GM12878 (cell line): ENCODE measurements around the gene C20orf202. TPM values are rescaled to one million over a fixed set of nuclear protein-coding genes. Genes with fewer than 3 reads are reported as not detected.

Experiments
- ATAC-seq: fragments of 200-7000 bp; cut with Tn5 transposase; 3 replicates; pipeline ENCODE4 v1.9.1; 2020; ENCODE audit warnings: mild to moderate bottlenecking, moderate library complexity
- BruUV-seq: library from RNA; stranded (reverse); fragments of 400-500 nt; replicated peaks from 2 replicates; lab custom pipeline; 2021; lab: Mats Ljungman, UMichigan
- CTCF ChIA-PET: fragments of 300-600 bp; sonication (Branson Sonifier 250); formaldehyde crosslinking; extraction: SDS; loops from one replicate; lab custom pipeline; 2021; ENCODE audit warnings: inconsistent platforms; lab: Yijun Ruan, JAX
- POLR2A ChIA-PET: fragments of 350-600 bp; formaldehyde crosslinking; extraction: SDS; loops from one replicate; lab custom pipeline; 2021; ENCODE audit warnings: inconsistent platforms; lab: Charles Lee
- RAD21 ChIA-PET: fragments of 300-600 bp; sonication (Branson Sonifier 250); formaldehyde crosslinking; loops from one replicate; lab custom pipeline; 2023; ENCODE audit warnings: antibody characterized with exemption; ENCODE audit not compliant: unreplicated experiment; lab: Charles Lee
- SMC1A ChIA-PET: fragments of 300-600 bp; sonication (Branson Sonifier 250); formaldehyde crosslinking; loops from one replicate; lab custom pipeline; 2023; ENCODE audit not compliant: unreplicated experiment, uncharacterized antibody; lab: Charles Lee
- DNase-seq: peaks from one replicate; pipeline ENCODE4 v3.0.0-alpha.2; 2011; ENCODE audit warnings: low read depth, low spot score
- FAIRE-seq: peaks from 3 replicates; lab custom pipeline; 2011; peaks lifted over from hg19 to GRCh38; lab: Jason Lieb, UNC
- H2AFZ ChIP-seq: 2 replicates; pipeline ENCODE4 v1.6.0; 2011; ENCODE audit warnings: low read depth, low read length, control low read depth; ENCODE audit not compliant: control insufficient read depth
- H3K27ac ChIP-seq: 2 replicates; pipeline ENCODE4 v1.5.1; 2011; ENCODE audit warnings: control low read depth; ENCODE audit not compliant: control insufficient read depth, insufficient read depth
- H3K27me3 ChIP-seq, 2 experiments: replicated peaks in 1 of 2; 2 replicates each; pipeline versions ENCODE4 v1.6.0 to v1.6.1; 2011; ENCODE audit warnings: low read length in 1 of 2; ENCODE audit not compliant: control insufficient read depth in 2 of 2, insufficient read depth in 2 of 2
- H3K36me3 ChIP-seq, 2 experiments: 2 replicates each; pipeline ENCODE4 v1.5.1; 2011; ENCODE audit warnings: low read length in 1 of 2; ENCODE audit not compliant: control insufficient read depth in 2 of 2, insufficient read depth in 2 of 2
- H3K4me1 ChIP-seq: 2 replicates; pipeline ENCODE4 v1.6.1; 2011; ENCODE audit warnings: mild to moderate bottlenecking, low read length, moderate library complexity, mixed read lengths; ENCODE audit not compliant: control insufficient read depth, insufficient read depth
- H3K4me2 ChIP-seq: 2 replicates; pipeline ENCODE4 v1.6.0; 2011; ENCODE audit warnings: control low read depth; ENCODE audit not compliant: control insufficient read depth, insufficient read depth
- H3K4me3 ChIP-seq: fragments of 200-600 bp; sonication (generic); 2 replicates; pipeline ENCODE4 v1.5.1; 2016
- H3K79me2 ChIP-seq: 2 replicates; pipeline ENCODE4 v1.6.0; 2011; ENCODE audit warnings: low read length; ENCODE audit not compliant: control insufficient read depth, insufficient read depth
- H3K9ac ChIP-seq: 2 replicates; pipeline ENCODE4 v1.8.0; 2011; ENCODE audit warnings: low read length, control low read depth, mixed read lengths; ENCODE audit not compliant: control insufficient read depth, insufficient read depth
- H3K9me3 ChIP-seq: replicated peaks from 3 replicates; pipeline ENCODE4 v1.5.1; 2011; ENCODE audit warnings: mild to moderate bottlenecking, low read length; ENCODE audit not compliant: control insufficient read depth, insufficient read depth
- H4K20me1 ChIP-seq: 2 replicates; pipeline ENCODE4 v1.6.0; 2011; ENCODE audit not compliant: control insufficient read depth, insufficient read depth
- BCLAF1 ChIP-seq: fragments of 450-650 bp; IDR thresholded peaks from 2 replicates; pipeline ENCODE4 v1.6.1; 2017; ENCODE audit warnings: antibody characterized with exemption, mild to moderate bottlenecking, moderate library complexity
- CEBPB ChIP-seq, 2 experiments: fragments of 150-350 bp in 1 of 2; IDR thresholded peaks; 2 replicates each; pipeline ENCODE4 v1.6.1; 2012 to 2014; ENCODE audit warnings: low read depth in 2 of 2, low read length in 2 of 2, borderline replicate concordance in 1 of 2, inconsistent platforms in 1 of 2
- EED ChIP-seq: sonication (generic); IDR thresholded peaks from 2 replicates; pipeline ENCODE4 v1.6.1; 2016; ENCODE audit warnings: antibody characterized with exemption, low read depth
- HDAC6 ChIP-seq: fragments of 200-600 bp; sonication (generic); IDR thresholded peaks from one replicate; pipeline ENCODE4 v1.8.0; 2017; ENCODE audit warnings: antibody characterized with exemption; ENCODE audit not compliant: unreplicated experiment
- IKZF1 ChIP-seq: fragments of 450-650 bp; conservative IDR thresholded peaks from 2 replicates; pipeline ENCODE4 v1.6.1; 2017; ENCODE audit warnings: antibody characterized with exemption, mild to moderate bottlenecking
- KAT2A ChIP-seq: conservative IDR thresholded peaks from 2 replicates; pipeline ENCODE4 v1.6.1; 2011; ENCODE audit warnings: low read depth, low read length; ENCODE audit not compliant: control insufficient read depth
- KDM1A ChIP-seq: fragments of 200-600 bp; sonication (generic); IDR thresholded peaks from 2 replicates; pipeline ENCODE4 v1.6.1; 2016; ENCODE audit warnings: borderline replicate concordance
- MEF2A ChIP-seq: IDR thresholded peaks from 2 replicates; pipeline ENCODE4 v1.6.1; 2011; ENCODE audit warnings: low read depth, mild to moderate bottlenecking, low read length, moderate library complexity; ENCODE audit not compliant: insufficient read depth
- MTA2 ChIP-seq: fragments of 450-650 bp; IDR thresholded peaks from 2 replicates; pipeline ENCODE4 v1.6.1; 2016; ENCODE audit warnings: low read depth, mild to moderate bottlenecking, moderate library complexity
- SMAD1 ChIP-seq: fragments of 450-650 bp; IDR thresholded peaks from 2 replicates; pipeline ENCODE4 v1.6.1; 2018; ENCODE audit warnings: mild to moderate bottlenecking, low read depth; ENCODE audit not compliant: partially characterized antibody
- SPI1 ChIP-seq: IDR thresholded peaks from 2 replicates; pipeline ENCODE4 v1.6.1; 2011; ENCODE audit warnings: low read depth, mild to moderate bottlenecking, low read length, moderate library complexity, borderline replicate concordance; ENCODE audit not compliant: insufficient read depth
- SRF ChIP-seq, 2 experiments: IDR thresholded peaks; 2 replicates each; pipeline ENCODE4 v1.6.1; 2011; ENCODE audit warnings: low read depth in 2 of 2, low read length in 2 of 2, mild to moderate bottlenecking in 1 of 2, moderate library complexity in 1 of 2
- TCF3 ChIP-seq: IDR thresholded peaks from 2 replicates; pipeline ENCODE4 v1.6.1; 2012; ENCODE audit warnings: low read depth, mild to moderate bottlenecking, low read length, borderline replicate concordance; ENCODE audit not compliant: insufficient read depth
- WRNIP1 ChIP-seq: IDR thresholded peaks from 2 replicates; pipeline ENCODE4 v1.6.1; 2011; ENCODE audit warnings: low read depth, low read length, improper control_type of control experiment, borderline replicate concordance
- ZNF24 ChIP-seq: fragments of 450-650 bp; IDR thresholded peaks from 2 replicates; pipeline ENCODE4 v1.6.1; 2017; ENCODE audit warnings: antibody characterized with exemption, mild to moderate bottlenecking
- WGBS: methylation state at CpG from one replicate; pipeline ENCODE4 v1.1.6; 2016; ENCODE audit warnings: low lambda C conversion rate; ENCODE audit not compliant: insufficient replicate concordance, insufficient coverage; ENCODE audit errors: missing lambda C conversion rate; 5-methylcytosine and 5-hydroxymethylcytosine counted together
- in situ Hi-C: fragments of 300-500 bp; cut with MboI; formaldehyde crosslinking; loops from 9 replicates; pipeline ENCODE4 v1.14.3; 2018; ENCODE audit warnings: mixed read lengths
- intact Hi-C: fragments of 100-400 bp; cut with micrococcal nuclease; formaldehyde crosslinking; loops from one replicate; pipeline ENCODE4 v1.14.2; 2022; ENCODE audit not compliant: unreplicated experiment
- polyA plus RNA-seq, 11 experiments: library from polyadenylated mRNA; depleted of rRNA in 4 of 11; unstranded in 6 of 11; stranded (reverse) in 5 of 11; fragments of >200 nt; fragmentation: Nextera tagmentation in 4 of 11; fragmentation: Illumina TruSeq in 1 of 11; extraction: Ambion mirVana in 4 of 11; extraction: Trizol in 1 of 11; gene quantifications; 1 replicate in 1 of 11; 2 replicates in 10 of 11; pipeline versions ENCODE4 v1.2.1 to v1.2.3, GENCODE V29; 2011 to 2016; ENCODE audit warnings: inconsistent platforms in 2 of 11, missing spikeins in 2 of 11, low read depth in 1 of 11
- total RNA-seq, 4 experiments: library from RNA; depleted of rRNA in 3 of 4; stranded (reverse); fragments of >200 nt in 3 of 4; fragmentation: Illumina TruSeq in 1 of 4; extraction: Trizol in 1 of 4; gene quantifications; 2 replicates each; pipeline versions ENCODE4 v1.2.1 to v1.2.3, GENCODE V29; 2013 to 2021

Gene C20orf202
- total and polyA plus RNA-seq, 10 of the 15 experiments (the other 5 are each of a cell fraction or from before 2014, with no cell fraction given), result 0.04 TPM; not detected in 8

- ATAC-seq (no peak), FAIRE-seq (no peak), DNase-seq (no peak)
- H3K9me3 ChIP-seq, result no peaks in the 10 kb centered on the region
- no TSS peak for BruUV-seq
- ChIA-PET POLR2A (no interaction called here), SMC1A (no interaction called here), RAD21 (no interaction called here), CTCF (interaction anchor here (0.8 kb wide), 1 partner anchor 15 kb away, joined by 3 read pairs; no protein-coding TSS in a partner anchor)
- in situ Hi-C loops, result no loop called here
- TF ChIP-seq TCF3, result no peak
- no peak for TF ChIP-seq MTA2
- TF ChIP-seq IKZF1, result no peak
- TF ChIP-seq WRNIP1, result no peak
- TF ChIP-seq SRF (IDR thresholded peaks at IDR 0.05; ENCODE audit: low read depth in 2 of 2, low read length in 2 of 2), result no peak
- TF ChIP-seq MEF2A, result no peak
- no peak for TF ChIP-seq HDAC6
- TF ChIP-seq CEBPB (IDR thresholded peaks at IDR 0.05; ENCODE audit: borderline replicate concordance in 1 of 2, low read depth in 2 of 2, low read length in 2 of 2), result no peak
- TF ChIP-seq SMAD1, result no peak
- TF ChIP-seq KAT2A, result no peak
- no peak for TF ChIP-seq BCLAF1
- TF ChIP-seq KDM1A, result no peak
- no peak for TF ChIP-seq EED
- no peak for TF ChIP-seq SPI1
- TF ChIP-seq ZNF24, result no peak
- no peak overlapping the region for H3K4me2 ChIP-seq
- no peak overlapping the region for H3K4me3 ChIP-seq
- H3K79me2 ChIP-seq, result no peaks in the 10 kb centered on the region
- no peak overlapping the region for H3K9ac ChIP-seq
- no peak overlapping the region for H3K27ac ChIP-seq
- no peaks in the 10 kb centered on the region for H4K20me1 ChIP-seq
- H3K4me1 ChIP-seq, result no peaks in the 10 kb centered on the region
- no peak overlapping the region for H2AFZ ChIP-seq
- 81% methylated on average over 5 of the region's 5 CpGs for WGBS
- intact Hi-C loops, result no loop called here
- no peaks in the 10 kb centered on the region for H3K36me3 ChIP-seq
- no peaks in the 10 kb centered on the region; a peak in 2 of 4 replicates for H3K27me3 ChIP-seq
Measured at GRCh38 chr20:1198751-1199150, 4.5 kb upstream of the C20orf202 start.
